Keratinocyte (primary cell): ENCODE results near the gene RGS6. TPM values are rescaled to one million over a fixed set of nuclear protein-coding genes. Genes with fewer than 3 reads are reported as not detected.

Experiments used
- DNase-seq: peaks from one replicate; pipeline ENCODE4 v3.0.0-alpha.2; 2011; ENCODE audit warnings: low read depth, missing footprints, low spot score
- FAIRE-seq: peaks from 2 replicates; lab custom pipeline; 2011; peaks lifted over from hg19 to GRCh38; lab: Jason Lieb, UNC
- H2AFZ ChIP-seq: 2 replicates; pipeline ENCODE4 v1.6.0; 2012; ENCODE audit warnings: low read length, control low read depth, inconsistent platforms; ENCODE audit not compliant: control insufficient read depth
- H3K27ac ChIP-seq: 2 replicates; pipeline ENCODE4 v1.5.1; 2011; ENCODE audit warnings: low read length; ENCODE audit not compliant: control insufficient read depth, insufficient read depth
- H3K27me3 ChIP-seq: 3 replicates; pipeline ENCODE4 v1.6.0; 2011; ENCODE audit warnings: low read length; ENCODE audit not compliant: control insufficient read depth, insufficient read depth; ENCODE audit errors: extremely low read depth
- H3K36me3 ChIP-seq, 2 experiments: 2 replicates in 1 of 2; 3 replicates in 1 of 2; pipeline ENCODE4 v1.5.1; 2011; ENCODE audit warnings: low read length in 2 of 2, mild to moderate bottlenecking in 1 of 2; ENCODE audit not compliant: control insufficient read depth in 2 of 2, insufficient read depth in 2 of 2; ENCODE audit errors: extremely low read depth in 1 of 2
- H3K4me1 ChIP-seq: 3 replicates; pipeline ENCODE4 v1.5.1; 2011; ENCODE audit warnings: low read length; ENCODE audit not compliant: control insufficient read depth, insufficient read depth; ENCODE audit errors: extremely low read depth
- H3K4me2 ChIP-seq: 3 replicates; pipeline ENCODE4 v1.6.0; 2011; ENCODE audit warnings: low read depth, low read length; ENCODE audit not compliant: control insufficient read depth, insufficient read depth; ENCODE audit errors: extremely low read depth
- H3K4me3 ChIP-seq, 3 experiments: fragments of 200-600 bp in 1 of 3; sonication (generic) in 1 of 3; 2 replicates in 2 of 3; 3 replicates in 1 of 3; pipeline ENCODE4 v1.5.1; 2011 to 2016; ENCODE audit warnings: low read length in 3 of 3, mild to moderate bottlenecking in 3 of 3, control low read depth in 2 of 3, inconsistent platforms in 1 of 3, low read depth in 1 of 3, mixed read lengths in 1 of 3, mixed run types in 1 of 3, moderate library complexity in 1 of 3; ENCODE audit not compliant: control insufficient read depth in 2 of 3, insufficient read depth in 2 of 3; ENCODE audit errors: extremely low read depth in 1 of 3
- H3K79me2 ChIP-seq: 2 replicates; pipeline ENCODE4 v1.6.0; 2012; ENCODE audit warnings: low read length; ENCODE audit not compliant: control insufficient read depth, insufficient read depth
- H3K9ac ChIP-seq: 3 replicates; pipeline ENCODE4 v1.6.0; 2011; ENCODE audit warnings: low read length; ENCODE audit not compliant: control insufficient read depth, insufficient read depth; ENCODE audit errors: extremely low read depth
- H3K9me1 ChIP-seq: 3 replicates; pipeline ENCODE4 v1.6.0; 2011; ENCODE audit warnings: low read length; ENCODE audit not compliant: control insufficient read depth, insufficient read depth; ENCODE audit errors: extremely low read depth
- H3K9me3 ChIP-seq: 2 replicates; pipeline ENCODE4 v1.5.1; 2012; ENCODE audit warnings: low read depth, low read length; ENCODE audit not compliant: control insufficient read depth
- H4K20me1 ChIP-seq: 3 replicates; pipeline ENCODE4 v1.6.0; 2011; ENCODE audit warnings: low read length; ENCODE audit not compliant: control insufficient read depth, insufficient read depth; ENCODE audit errors: extremely low read depth
- EZH2 ChIP-seq: IDR thresholded peaks from one replicate; pipeline ENCODE4 v1.6.1; 2012; ENCODE audit warnings: inconsistent platforms, mild to moderate bottlenecking, low read length, moderate library complexity
- dilution Hi-C: fragments of 300-500 bp; cut with MboI; formaldehyde crosslinking; loops from one replicate; pipeline ENCODE4 v1.7.0; 2020; ENCODE audit warnings: low sequenced_read_pairs; ENCODE audit not compliant: extremely low pct_ligation_motif_present
- polyA plus RNA-seq, 5 experiments: library from polyadenylated mRNA; depleted of rRNA in 3 of 5; stranded (reverse) in 3 of 5; stranded (forward) in 1 of 5; unstranded in 1 of 5; fragments of >200 nt; gene quantifications; 1 replicate in 1 of 5; 2 replicates in 3 of 5; 3 replicates in 1 of 5; pipeline versions ENCODE4 v1.2.1 to v1.2.3, GENCODE V29; 2011 to 2012; ENCODE audit warnings: missing spikeins in 2 of 5, low read depth in 1 of 5, low replicate concordance in 1 of 5
- TF ChIP-seq, protein P1 (sequence below), 3 experiments: IDR thresholded peaks in 1 of 3; conservative IDR thresholded peaks in 1 of 3; optimal IDR thresholded peaks in 1 of 3; 2 replicates in 2 of 3; 3 replicates in 1 of 3; pipeline versions ENCODE3 to v1.5.1; 2011; ENCODE audit warnings: low read length in 3 of 3, mild to moderate bottlenecking in 3 of 3, moderate library complexity in 2 of 3, control low read depth in 1 of 3, inconsistent platforms in 1 of 3; ENCODE audit not compliant: insufficient read depth in 2 of 3; ENCODE audit errors: extremely low read depth in 1 of 3

The RGS6 gene
- polyA plus RNA-seq, 1 donor (not counting 4 experiments of a cell fraction or from before 2014, with no cell fraction given), result not detected

DNA sequence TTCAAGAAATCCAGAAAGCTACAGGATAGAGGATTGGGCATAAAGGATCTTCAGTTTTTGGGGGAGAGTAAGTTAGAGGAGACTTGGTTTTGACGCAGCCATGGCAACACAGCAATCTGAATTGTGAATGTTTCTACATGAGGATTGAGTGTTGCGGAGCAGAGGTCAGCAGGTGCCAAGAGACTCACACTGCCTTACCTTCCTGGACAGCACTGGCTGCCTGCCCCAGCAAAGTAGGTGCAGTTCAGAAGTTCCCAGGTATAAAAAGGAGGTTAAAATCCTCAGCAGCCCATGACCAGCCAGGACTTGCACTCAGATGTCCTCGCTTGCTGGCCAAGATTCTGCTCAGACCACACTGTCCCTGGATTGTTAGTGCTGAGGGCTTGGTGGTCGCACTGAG lies 590.6 kb downstream of the RGS6 start:
- H3K27me3 ChIP-seq, result no peaks in the 10 kb centered on the region
- FAIRE-seq, result no peak
- no peak overlapping the region for H3K9ac ChIP-seq
- no peak overlapping the region for H2AFZ ChIP-seq
- no peaks in the 10 kb centered on the region for H3K9me1 ChIP-seq
- no peaks in the 10 kb centered on the region for H3K9me3 ChIP-seq
- no peak for DNase-seq
- no peak for TF ChIP-seq EZH2
- TF ChIP-seq, protein P1, sequence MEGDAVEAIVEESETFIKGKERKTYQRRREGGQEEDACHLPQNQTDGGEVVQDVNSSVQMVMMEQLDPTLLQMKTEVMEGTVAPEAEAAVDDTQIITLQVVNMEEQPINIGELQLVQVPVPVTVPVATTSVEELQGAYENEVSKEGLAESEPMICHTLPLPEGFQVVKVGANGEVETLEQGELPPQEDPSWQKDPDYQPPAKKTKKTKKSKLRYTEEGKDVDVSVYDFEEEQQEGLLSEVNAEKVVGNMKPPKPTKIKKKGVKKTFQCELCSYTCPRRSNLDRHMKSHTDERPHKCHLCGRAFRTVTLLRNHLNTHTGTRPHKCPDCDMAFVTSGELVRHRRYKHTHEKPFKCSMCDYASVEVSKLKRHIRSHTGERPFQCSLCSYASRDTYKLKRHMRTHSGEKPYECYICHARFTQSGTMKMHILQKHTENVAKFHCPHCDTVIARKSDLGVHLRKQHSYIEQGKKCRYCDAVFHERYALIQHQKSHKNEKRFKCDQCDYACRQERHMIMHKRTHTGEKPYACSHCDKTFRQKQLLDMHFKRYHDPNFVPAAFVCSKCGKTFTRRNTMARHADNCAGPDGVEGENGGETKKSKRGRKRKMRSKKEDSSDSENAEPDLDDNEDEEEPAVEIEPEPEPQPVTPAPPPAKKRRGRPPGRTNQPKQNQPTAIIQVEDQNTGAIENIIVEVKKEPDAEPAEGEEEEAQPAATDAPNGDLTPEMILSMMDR (optimal IDR thresholded peaks at IDR 0.05 in 1 of 3, IDR thresholded peaks at IDR 0.05 in 1 of 3, conservative IDR thresholded peaks at IDR 0.05 in 1 of 3; ENCODE audit: extremely low read depth in 1 of 3, insufficient read depth in 2 of 3, low read length in 3 of 3), result no peak
- dilution Hi-C loops, result no loop called here
- H3K4me2 ChIP-seq, result no peak overlapping the region
- no peak overlapping the region for H3K4me3 ChIP-seq
- no peaks in the 10 kb centered on the region for H3K36me3 ChIP-seq
- H3K79me2 ChIP-seq, result no peaks in the 10 kb centered on the region
- H4K20me1 ChIP-seq, result no peaks in the 10 kb centered on the region
- H3K4me1 ChIP-seq, result no peaks in the 10 kb centered on the region
- no peak overlapping the region for H3K27ac ChIP-seq

DNA sequence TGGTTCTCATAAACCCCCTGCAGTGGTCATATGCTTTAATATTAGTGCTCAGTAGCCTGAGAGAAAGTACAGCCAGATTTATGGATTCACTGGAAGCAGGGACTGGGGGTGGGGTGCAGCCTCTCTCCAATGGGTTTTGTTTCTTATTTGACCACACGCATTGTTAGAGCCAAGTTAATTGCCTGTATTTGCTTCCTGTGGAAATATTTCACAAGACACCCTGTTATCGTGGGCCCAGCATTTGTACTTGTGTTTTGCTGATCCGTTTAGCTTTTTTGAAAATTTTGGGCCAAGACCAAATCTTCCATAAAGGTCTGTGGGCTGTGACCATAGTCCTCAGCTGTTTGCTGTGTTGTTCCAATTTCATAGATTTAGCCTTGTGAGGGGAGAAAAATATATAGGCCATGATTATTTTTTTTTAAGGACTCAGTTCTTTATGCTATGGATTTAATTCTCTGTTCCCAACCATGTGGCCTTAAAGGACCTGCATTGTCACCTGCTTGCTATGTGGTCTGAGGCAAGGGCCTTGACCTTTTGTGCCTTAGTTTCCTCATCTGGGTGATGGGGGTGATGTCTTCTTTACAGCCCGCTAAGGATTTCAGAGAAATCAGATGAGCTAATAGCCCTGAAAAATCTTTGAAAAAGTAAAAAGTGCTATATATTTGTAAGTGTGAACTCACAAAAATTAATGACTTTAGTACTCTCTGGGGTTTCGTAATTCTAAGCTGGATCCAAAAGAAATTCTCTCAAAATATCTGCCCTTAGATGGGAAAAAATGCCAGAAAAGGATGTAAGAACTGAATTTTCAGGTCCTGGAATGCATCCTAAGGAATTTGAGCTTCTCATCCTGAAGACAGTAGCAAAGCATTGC lies 591.4 kb downstream of the RGS6 start:
- H3K36me3 ChIP-seq, result no peaks in the 10 kb centered on the region
- no peak for DNase-seq
- H3K27ac ChIP-seq, result no peak overlapping the region
- no peaks in the 10 kb centered on the region for H3K9me3 ChIP-seq
- no peaks in the 10 kb centered on the region for H3K79me2 ChIP-seq
- no peak for TF ChIP-seq EZH2
- TF ChIP-seq, protein P1 (optimal IDR thresholded peaks at IDR 0.05 in 1 of 3, IDR thresholded peaks at IDR 0.05 in 1 of 3, conservative IDR thresholded peaks at IDR 0.05 in 1 of 3; ENCODE audit: extremely low read depth in 1 of 3, insufficient read depth in 2 of 3, low read length in 3 of 3), result no peak
- H3K9me1 ChIP-seq, result no peaks in the 10 kb centered on the region
- H3K4me1 ChIP-seq, result no peaks in the 10 kb centered on the region
- H3K27me3 ChIP-seq, result no peaks in the 10 kb centered on the region
- H3K9ac ChIP-seq, result no peak overlapping the region
- no peaks in the 10 kb centered on the region for H4K20me1 ChIP-seq
- dilution Hi-C loops, result no loop called here
- no peak overlapping the region for H3K4me3 ChIP-seq
- no peak for FAIRE-seq
- no peak overlapping the region for H3K4me2 ChIP-seq
- H2AFZ ChIP-seq, result no peak overlapping the region
